Ishikawa (cell line): ENCODE measurements around the gene PELI3.

ENCODE experiments used
- CEBPB ChIP-seq: IDR thresholded peaks from 2 replicates; pipeline ENCODE4 v1.6.1; 2012
- CREB1 ChIP-seq: IDR thresholded peaks from 2 replicates; pipeline ENCODE4 v1.6.1; 2012; ENCODE audit warnings: low read depth
- EGR1 ChIP-seq: IDR thresholded peaks from 2 replicates; pipeline ENCODE4 v1.6.1; 2012
- EP300 ChIP-seq: IDR thresholded peaks from 2 replicates; pipeline ENCODE4 v1.6.1; 2012; ENCODE audit warnings: borderline replicate concordance
- FOXM1 ChIP-seq: IDR thresholded peaks from 2 replicates; pipeline ENCODE4 v1.6.1; 2012; ENCODE audit warnings: low read depth, borderline replicate concordance
- NFIC ChIP-seq: IDR thresholded peaks from 2 replicates; pipeline ENCODE4 v1.6.1; 2012
- RAD21 ChIP-seq: IDR thresholded peaks from 2 replicates; pipeline ENCODE4 v1.6.1; 2012; ENCODE audit warnings: low read depth
- TAF1 ChIP-seq: IDR thresholded peaks from 2 replicates; pipeline ENCODE4 v1.6.1; 2012; ENCODE audit warnings: low read depth, mild to moderate bottlenecking
- TCF12 ChIP-seq: IDR thresholded peaks from 2 replicates; pipeline ENCODE4 v1.6.1; 2012; ENCODE audit warnings: low read depth
- TEAD4 ChIP-seq: IDR thresholded peaks from 2 replicates; pipeline ENCODE4 v1.6.1; 2012
- YY1 ChIP-seq: IDR thresholded peaks from 2 replicates; pipeline ENCODE4 v1.6.1; 2012; ENCODE audit warnings: low read depth
- ZBTB7A ChIP-seq: IDR thresholded peaks from 2 replicates; pipeline ENCODE4 v1.6.1; 2012; ENCODE audit warnings: low read depth
- TF ChIP-seq, protein P1 (sequence below): IDR thresholded peaks from 2 replicates; pipeline ENCODE4 v1.6.1; 2012
- TF ChIP-seq, protein P2 (sequence below): IDR thresholded peaks from 2 replicates; pipeline ENCODE4 v1.6.1; 2012
- TF ChIP-seq, protein P3 (sequence below): IDR thresholded peaks from 2 replicates; pipeline ENCODE4 v1.6.1; 2012; ENCODE audit warnings: low read depth, mild to moderate bottlenecking

The PELI3 gene

DNA sequence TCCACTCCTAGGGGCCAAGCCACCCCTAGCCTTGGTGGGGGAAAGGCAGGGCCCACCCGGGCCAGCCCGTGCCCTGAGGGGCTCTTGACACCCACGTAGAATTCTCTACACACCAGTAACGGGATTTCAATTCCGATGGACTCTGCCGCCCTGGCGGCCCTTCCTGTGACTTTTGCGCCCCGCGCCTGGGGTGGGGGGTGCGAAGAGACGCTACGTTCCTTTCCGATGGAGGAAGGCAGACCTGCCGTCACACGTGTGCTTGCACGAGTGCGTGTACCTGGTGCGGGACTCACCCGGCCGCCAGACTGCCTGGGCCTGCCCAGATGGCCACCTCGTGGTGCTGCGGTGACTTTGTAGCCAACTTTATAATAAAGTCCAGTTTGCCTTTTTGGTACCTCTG is 40.4 kb upstream of the PELI3 start:
- TF ChIP-seq CREB1, result no peak
- TF ChIP-seq ZBTB7A, result no peak
- TF ChIP-seq, protein P1, sequence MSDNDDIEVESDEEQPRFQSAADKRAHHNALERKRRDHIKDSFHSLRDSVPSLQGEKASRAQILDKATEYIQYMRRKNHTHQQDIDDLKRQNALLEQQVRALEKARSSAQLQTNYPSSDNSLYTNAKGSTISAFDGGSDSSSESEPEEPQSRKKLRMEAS, result no peak
- TF ChIP-seq TEAD4, result no peak
- no peak for TF ChIP-seq YY1
- no peak for TF ChIP-seq EGR1
- TF ChIP-seq, protein P2, sequence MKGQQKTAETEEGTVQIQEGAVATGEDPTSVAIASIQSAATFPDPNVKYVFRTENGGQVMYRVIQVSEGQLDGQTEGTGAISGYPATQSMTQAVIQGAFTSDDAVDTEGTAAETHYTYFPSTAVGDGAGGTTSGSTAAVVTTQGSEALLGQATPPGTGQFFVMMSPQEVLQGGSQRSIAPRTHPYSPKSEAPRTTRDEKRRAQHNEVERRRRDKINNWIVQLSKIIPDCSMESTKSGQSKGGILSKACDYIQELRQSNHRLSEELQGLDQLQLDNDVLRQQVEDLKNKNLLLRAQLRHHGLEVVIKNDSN, result no peak
- TF ChIP-seq CEBPB, result no peak
- TF ChIP-seq EP300, result no peak
- no peak for TF ChIP-seq FOXM1

DNA sequence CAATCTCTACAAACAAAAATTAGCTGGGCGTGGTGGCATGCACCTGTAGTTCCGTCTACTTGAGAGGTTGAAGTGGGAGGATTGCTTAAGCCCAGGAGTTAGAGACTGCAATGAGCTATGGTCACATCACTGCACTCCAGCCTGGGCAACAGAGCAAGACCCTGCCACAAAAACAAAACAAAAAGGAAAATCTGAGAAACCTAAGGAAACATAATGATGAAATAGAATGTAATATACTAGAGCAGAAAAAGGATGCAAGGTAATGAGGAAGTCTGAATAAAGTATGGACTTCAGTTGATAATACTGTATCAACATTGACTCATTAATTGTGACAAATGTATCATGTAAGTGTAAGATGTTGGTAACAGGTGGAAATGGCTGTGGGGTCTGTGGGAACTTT is 37.8 kb upstream of the PELI3 start:
- no peak for TF ChIP-seq CREB1
- no peak for TF ChIP-seq TAF1
- TF ChIP-seq, protein P3, sequence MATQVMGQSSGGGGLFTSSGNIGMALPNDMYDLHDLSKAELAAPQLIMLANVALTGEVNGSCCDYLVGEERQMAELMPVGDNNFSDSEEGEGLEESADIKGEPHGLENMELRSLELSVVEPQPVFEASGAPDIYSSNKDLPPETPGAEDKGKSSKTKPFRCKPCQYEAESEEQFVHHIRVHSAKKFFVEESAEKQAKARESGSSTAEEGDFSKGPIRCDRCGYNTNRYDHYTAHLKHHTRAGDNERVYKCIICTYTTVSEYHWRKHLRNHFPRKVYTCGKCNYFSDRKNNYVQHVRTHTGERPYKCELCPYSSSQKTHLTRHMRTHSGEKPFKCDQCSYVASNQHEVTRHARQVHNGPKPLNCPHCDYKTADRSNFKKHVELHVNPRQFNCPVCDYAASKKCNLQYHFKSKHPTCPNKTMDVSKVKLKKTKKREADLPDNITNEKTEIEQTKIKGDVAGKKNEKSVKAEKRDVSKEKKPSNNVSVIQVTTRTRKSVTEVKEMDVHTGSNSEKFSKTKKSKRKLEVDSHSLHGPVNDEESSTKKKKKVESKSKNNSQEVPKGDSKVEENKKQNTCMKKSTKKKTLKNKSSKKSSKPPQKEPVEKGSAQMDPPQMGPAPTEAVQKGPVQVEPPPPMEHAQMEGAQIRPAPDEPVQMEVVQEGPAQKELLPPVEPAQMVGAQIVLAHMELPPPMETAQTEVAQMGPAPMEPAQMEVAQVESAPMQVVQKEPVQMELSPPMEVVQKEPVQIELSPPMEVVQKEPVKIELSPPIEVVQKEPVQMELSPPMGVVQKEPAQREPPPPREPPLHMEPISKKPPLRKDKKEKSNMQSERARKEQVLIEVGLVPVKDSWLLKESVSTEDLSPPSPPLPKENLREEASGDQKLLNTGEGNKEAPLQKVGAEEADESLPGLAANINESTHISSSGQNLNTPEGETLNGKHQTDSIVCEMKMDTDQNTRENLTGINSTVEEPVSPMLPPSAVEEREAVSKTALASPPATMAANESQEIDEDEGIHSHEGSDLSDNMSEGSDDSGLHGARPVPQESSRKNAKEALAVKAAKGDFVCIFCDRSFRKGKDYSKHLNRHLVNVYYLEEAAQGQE, result no peak
- TF ChIP-seq, protein P1, result no peak
- no peak for TF ChIP-seq TEAD4
- TF ChIP-seq YY1, result no peak
- no peak for TF ChIP-seq FOXM1
- no peak for TF ChIP-seq NFIC
- TF ChIP-seq CEBPB, result no peak
- TF ChIP-seq ZBTB7A, result no peak
- TF ChIP-seq, protein P2, result no peak
- TF ChIP-seq RAD21, result no peak
- TF ChIP-seq TCF12, result no peak
- no peak for TF ChIP-seq EGR1
- no peak for TF ChIP-seq EP300

DNA sequence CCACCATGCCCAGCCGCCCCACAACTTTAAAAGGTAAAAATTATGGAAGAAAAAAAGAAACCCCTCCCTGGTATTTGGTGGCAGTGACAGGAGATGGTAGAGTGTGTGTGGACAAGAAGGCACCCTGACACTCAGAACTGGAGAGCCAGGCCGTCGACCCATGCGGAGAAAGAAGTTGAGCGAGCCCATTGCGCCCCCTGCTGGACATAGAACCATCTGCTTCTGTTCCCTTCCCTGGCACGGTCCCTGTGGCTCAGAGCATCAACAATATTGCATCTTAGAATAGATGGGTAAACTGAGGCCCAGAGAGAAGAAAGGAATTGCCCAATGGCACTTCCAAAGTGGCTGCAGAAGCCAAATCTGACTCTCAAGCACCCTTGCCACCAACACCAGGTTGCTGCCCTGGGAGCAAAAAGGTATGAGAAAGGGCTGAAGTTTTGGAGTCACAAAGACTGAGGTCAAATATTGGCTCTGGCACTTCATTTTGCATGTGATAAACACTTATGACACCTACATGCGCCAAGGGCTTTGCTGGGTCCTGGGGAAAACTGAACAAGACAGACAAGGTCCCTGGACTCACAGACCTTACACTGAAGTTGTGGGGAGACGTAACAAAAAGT is 36.6 kb upstream of the PELI3 start:
- TF ChIP-seq, protein P3, result no peak
- TF ChIP-seq CEBPB (no peak), TEAD4 (no peak), RAD21 (peak; percentile 81)

DNA sequence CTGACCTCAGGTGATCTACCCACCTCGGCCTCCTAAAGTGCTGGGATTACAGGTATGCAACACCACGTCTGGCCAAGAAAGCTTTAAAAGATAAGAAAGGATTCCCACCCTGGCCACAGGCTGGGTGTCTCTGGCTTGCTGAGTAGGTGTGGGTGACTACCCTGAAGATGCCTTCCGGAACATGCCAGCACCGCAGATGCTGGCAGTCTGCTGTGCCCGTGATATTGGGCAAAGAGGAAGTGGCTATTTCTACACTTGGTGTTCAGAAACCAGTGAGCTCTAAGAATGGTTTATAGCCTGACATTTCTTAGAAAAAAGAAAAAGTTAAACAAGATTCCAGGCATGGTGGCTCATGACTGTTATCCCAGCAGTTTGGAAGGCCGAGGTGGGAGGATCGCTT is 34.1 kb upstream of the PELI3 start:
- TF ChIP-seq TCF12, result no peak
- no peak for TF ChIP-seq CREB1
- no peak for TF ChIP-seq EGR1
- TF ChIP-seq, protein P1, result no peak
- no peak for TF ChIP-seq ZBTB7A
- TF ChIP-seq NFIC, result no peak
- TF ChIP-seq, protein P3, result no peak
- no peak for TF ChIP-seq TAF1
- TF ChIP-seq, protein P2, result no peak
- no peak for TF ChIP-seq EP300
- no peak for TF ChIP-seq YY1
- no peak for TF ChIP-seq RAD21
